ENCODE data around the gene CMA1.
"Not testable (repeated sequence)": the region's sequence is repeated elsewhere in the genome, so short reads cannot be mapped to it uniquely, and the experiment has no call there.

The CMA1 gene

DNA sequence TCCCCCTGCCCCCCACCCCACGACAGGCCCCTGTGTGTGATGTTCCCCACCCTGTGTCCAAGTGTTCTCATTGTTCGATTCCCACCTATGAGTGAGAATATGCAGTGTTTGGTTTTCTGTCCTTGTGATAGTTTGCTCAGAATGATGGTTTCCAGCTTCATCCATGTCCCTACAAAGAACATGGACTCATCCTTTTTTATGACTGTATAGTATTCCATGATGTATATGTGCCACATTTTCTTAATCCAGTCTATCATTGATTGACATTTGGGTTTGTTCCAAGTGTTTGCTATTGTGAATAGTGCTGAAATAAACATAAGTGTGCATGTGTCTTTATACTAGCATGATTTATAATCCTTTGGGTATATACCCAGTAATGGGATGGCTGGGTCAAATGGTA, 37.6 kb downstream of the CMA1 start:
- FAIRE-seq; DNase-seq (ENCODE audit: low spot score): not testable (repeated sequence)

DNA sequence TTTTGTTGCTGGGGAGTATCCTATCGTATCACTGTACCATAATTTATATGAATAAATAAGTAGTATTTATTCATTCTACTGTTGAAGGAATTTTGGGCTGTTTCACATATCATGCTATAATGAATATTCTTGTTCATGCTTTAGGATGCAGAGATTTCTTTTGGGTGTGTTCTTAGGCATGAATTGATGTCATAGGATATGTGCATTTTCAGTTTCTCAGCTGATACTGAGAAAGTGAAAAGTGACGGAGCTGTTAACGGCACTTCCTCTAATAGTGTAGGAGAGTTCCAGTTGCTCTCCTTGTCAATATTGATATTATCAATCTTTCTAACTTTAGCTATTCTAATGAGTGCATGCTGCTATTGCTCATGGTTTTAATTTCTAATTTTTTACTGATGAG, 42.3 kb downstream of the CMA1 start:
- DNase-seq (ENCODE audit: low spot score): no peak

DNA sequence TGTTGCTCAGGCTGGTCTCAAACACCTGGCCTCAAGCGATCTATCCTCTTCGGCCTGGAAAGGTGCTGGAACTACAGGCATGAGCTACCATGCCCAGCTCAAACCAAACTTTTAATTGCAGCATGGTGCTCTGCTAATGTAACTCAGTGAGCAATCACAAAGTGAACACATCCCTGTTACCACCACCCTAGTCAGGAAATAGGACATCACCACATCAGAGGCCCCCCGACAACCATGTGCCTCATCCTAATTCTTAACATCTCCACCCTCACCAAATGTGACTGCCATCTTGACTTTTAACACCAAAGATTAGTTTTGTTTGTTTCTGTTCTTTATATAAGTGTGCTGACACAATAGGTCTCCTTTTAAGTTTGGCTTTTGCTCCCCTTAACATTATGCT, 42.7 kb downstream of the CMA1 start:
- DNase-seq (ENCODE audit: low spot score) (no peak), FAIRE-seq (no peak)

More for the DNA sequence above, 42.3 kb downstream of the CMA1 start:
- FAIRE-seq: no peak

DNA sequence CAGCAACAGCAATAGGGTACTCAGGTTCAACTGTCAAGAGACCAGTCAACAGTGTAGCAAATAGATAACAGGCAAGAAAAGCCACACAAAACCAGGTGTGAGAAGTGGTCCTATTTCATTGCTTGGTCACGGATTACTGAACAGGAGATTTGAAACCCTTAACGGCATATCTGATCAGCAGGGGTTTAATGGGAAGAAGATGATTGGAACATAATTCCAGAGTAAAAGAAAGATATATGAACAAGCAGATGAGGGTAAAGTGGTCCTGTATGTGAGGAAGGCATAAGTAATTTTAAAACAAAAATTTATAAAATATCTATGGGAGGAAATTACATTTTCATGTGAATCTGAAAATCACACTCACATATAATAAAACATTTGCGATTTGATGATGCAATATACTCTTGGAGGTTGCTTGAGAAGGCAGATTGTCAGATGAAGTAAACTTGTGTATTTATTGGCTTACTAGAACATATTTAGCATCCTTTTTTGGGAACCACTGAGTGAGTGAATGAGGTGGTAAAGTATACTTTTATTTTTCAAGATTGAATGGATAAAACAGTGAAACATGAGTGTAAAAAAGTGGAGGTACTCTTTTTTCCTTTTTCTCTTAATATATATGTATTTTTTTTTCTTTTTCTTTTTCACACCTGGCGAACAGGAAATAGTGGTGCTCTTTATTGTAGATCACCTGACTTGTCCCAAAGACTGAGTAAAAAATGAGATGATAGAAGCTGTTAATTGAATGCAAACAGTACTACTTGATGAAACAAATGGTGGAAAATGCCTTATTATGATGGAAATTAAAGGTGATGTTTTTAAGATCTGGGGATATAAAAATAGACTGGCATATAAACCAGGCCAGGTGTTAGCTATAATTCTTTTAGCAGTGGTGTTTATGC, 43.9 kb downstream of the CMA1 start:
- DNase-seq (ENCODE audit: low spot score): no peak

DNA sequence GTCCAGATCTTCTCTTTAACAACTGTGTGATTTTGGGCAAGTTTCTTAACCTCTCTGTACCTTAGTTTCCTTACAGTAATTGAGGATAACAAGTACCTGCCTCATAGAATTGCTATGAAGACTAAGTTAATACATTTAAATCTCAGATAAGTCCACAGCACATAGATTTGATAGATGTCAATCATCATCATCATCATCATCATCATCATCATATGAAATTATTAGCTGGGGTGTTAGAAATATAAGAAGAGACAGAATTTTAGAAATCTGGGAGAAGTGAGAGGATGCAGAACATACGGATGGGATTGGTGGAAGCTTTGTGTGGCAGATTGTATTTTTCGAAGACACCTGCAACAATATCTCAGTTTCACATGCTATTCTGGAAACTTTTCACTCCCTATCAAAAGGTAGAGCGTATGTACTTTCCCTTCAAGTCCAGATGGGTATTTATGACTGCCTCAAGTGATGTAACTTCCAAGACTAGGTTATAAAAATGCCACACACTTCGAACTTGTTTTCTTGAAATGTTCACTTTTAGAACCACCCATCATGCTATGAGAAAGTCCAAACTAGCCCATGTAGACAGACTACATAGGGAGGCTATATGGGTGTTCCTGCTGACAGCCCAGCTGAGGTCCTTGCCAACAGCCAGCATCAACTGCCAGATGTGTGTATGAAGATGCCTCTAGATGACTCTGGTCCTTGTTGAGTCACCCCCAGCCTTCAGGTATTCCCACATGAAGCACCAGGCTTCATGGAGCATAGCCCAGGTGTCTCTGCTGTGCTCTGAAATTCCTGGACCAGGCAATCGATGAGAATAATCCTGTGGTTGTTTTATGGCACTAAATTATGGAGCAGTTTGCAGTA, 44.8 kb downstream of the CMA1 start:
- FAIRE-seq (no peak), DNase-seq (ENCODE audit: low spot score) (no peak)

More for the DNA sequence above, 43.9 kb downstream of the CMA1 start:
- no peak for FAIRE-seq

DNA sequence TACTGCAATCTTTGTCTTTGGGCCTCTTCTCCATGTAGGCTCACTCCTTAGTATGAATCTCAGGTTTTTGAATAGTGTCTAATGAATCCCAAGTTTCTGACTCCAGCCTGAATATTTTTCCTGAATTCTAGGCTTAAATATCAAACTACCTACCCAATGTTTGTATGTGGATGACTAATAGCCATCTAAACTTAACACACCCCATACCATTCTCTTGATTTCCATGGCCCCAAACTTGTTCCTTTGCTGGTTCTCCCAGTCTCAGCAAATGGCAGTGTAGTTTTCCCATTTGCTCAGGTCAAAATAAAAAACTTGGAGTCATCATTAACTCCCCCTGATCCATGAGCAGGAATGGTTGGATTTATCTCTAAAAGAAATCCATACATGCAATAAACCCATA, 46.7 kb downstream of the CMA1 start:
- FAIRE-seq: no peak

DNA sequence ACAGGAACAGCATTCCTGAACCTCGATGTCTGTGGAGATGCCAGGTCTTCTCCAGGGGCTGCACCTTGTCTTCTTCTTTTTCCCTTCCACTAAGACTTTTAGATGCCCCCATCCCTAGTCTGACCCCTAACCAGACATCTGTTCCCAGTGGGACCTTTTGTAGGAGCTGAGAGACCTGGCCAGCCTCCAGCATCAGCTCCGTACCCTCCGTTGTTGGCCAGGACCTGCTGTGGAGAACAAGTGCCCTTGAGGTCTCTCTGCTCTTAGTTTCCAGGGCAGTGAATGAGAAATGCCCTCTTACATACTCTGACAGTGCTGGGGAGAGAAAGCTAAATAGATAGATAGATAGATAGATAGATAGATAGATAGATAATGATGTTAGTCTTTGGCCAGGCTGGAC, 48.7 kb downstream of the CMA1 start:
- no peak for DNase-seq (ENCODE audit: low spot score)
- FAIRE-seq: no peak

More for the DNA sequence above, 46.7 kb downstream of the CMA1 start:
- DNase-seq (ENCODE audit: low spot score): no peak

DNA sequence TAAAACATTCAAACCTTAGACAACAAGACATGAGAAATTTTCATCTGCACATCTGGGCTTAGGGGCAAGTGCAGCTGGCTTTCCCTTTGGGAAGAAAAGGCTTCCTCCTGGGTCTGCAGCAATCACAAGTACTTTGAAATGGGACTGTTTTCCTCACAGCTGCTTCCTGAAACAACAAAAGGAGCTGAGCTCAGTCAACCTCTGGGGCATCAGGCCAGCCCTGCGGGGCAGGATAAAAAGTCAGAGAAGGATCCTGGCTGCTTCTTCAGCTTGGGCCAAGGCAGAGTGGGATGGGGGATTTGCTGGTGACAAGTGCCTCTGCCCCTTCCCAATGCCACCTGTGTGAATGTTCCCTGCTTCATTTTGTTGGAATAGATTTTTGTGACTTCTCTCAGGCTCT, 49.3 kb downstream of the CMA1 start:
- DNase-seq (ENCODE audit: low spot score) (no peak), FAIRE-seq (no peak)

DNA sequence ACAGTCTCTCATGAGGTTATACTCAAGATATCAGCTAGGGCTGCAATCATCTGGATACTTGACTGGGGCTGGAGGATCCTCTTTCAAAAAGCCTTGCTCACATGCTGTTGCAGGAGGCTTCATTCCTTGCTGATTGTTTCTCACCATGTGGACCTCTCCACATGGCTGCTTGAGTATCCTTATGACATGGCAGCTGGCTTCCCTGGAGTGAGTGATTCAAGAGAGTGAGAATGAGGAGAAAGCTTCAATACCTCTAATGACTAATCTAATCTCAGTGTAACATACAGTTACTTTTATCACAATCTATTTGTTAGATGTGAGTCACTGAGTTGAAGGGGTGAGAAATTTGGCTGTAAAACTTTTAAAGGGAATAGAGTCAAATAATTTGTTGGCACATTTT, 51.1 kb downstream of the CMA1 start:
- FAIRE-seq (no peak), DNase-seq (ENCODE audit: low spot score) (no peak)

All from RCC 7860 (cell line).